HG03460 (cell line): ENCODE measurements around the gene L2HGDH.
"Not testable (repeated sequence)": the region's sequence is repeated elsewhere in the genome, so short reads cannot be mapped to it uniquely, and the experiment has no call there.

Experiments used
- ATAC-seq: cut with Tn5 transposase; IDR thresholded peaks from one replicate; pipeline ENCODE4 v1.9.1; 2021; ENCODE audit not compliant: unreplicated experiment

Gene L2HGDH

GRCh38 chr14:50311972-50312733, at the start of gene L2HGDH, which contains the start of gene DMAC2L:
Gene L2HGDH, minus strand, starts transcription at chr14:50312229. Its CDS starts 79 bp downstream, at chr14:50312150.
Gene DMAC2L, plus strand, starts transcription at chr14:50312324. Its CDS starts 9,164 bp downstream, at chr14:50321488.
- ATAC-seq = peak; percentile 92

- no peak for ATAC-seq
These were observed 48.8 kb upstream of the L2HGDH start for GRCh38 chr14:50360851-50361250.

DNA sequence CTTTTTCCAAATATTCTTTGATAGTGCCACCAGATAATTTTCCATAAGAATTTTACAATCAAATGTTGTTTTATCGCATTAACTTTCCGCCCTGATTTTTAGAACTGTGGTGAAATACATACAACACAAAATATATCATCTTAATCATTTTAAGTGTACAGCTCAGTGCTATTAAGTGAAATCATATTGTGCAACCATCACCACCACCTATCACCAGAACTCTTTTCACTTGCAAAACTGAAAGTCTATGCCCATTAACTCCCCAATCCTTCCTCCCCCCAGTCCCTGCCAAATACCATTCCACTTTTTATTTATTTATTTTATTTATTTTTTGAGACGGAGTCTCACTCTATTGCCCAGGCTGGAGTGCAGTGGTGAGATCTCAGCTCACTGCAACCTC, 48.1 kb upstream of the L2HGDH start:
- no peak for ATAC-seq

DNA sequence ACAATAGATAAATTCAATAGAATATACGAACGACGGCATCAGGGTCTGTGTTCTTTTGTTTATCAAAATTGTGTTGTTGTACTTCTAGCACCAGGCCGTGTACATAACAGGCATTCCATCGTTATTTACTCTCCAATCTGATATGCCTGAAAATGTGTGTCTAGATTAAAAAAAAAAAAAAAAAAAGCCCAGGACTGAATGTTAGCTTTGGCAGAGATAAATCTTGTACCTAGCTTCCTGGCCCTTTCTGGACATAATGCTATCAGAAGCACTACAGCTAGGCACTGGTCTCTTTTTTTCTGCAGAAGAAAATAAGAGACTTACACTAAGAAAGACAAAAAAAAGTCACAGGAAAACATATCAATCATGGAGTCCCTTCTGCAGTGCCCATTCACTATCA, 47.6 kb upstream of the L2HGDH start:
- no peak for ATAC-seq

- no peak for ATAC-seq
These were observed 45.8 kb upstream of the L2HGDH start for GRCh38 chr14:50357753-50358395.

DNA sequence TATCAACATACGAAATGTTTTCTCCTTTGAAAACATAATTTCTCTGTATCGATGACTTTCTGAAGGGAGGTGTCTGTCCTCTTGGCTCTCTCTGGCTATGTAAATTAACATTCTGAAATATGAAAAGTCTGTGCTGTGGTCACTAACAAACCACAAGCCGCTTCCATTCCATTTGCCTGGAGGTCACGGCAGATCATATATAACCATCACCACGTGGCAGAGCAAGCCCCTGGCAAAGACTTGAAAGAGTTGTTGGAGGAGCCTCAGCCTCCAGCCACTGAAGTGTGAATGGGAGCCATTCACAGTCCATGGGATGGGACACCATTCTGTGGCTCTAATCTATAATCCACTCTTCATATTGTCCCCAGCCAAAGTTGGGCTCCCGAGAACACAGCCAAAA, 45.1 kb upstream of the L2HGDH start:
- no peak for ATAC-seq

GRCh38 chr14:50356283-50356682, 44.3 kb upstream of the L2HGDH start:
- not testable (repeated sequence) for ATAC-seq

DNA sequence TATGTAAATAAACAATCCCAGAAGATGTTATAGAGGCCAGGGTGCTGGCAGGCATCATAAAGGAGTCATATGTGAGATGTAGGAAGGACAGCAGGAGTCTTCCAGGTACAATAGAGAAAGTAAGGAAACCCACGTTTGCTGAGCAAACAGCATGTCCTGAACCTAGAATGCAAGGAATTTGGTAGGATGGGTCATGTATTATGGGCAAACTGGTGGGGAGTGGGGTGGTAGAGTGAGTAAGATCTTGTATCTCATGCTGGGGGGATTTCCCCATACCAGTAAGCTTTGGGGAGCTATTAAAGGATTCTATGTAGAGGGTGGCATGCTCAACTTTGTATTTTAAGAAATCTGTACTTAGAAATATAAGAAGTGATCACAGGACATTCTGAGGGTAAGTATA, 43.7 kb upstream of the L2HGDH start:
- no peak for ATAC-seq

- ATAC-seq = no peak
These were observed 42.5 kb upstream of the L2HGDH start for GRCh38 chr14:50354527-50354926.

- ATAC-seq = no peak
These were observed 41.1 kb upstream of the L2HGDH start for GRCh38 chr14:50353126-50353525.

GRCh38 chr14:50352584-50352983, 40.6 kb upstream of the L2HGDH start:
- ATAC-seq = no peak

DNA sequence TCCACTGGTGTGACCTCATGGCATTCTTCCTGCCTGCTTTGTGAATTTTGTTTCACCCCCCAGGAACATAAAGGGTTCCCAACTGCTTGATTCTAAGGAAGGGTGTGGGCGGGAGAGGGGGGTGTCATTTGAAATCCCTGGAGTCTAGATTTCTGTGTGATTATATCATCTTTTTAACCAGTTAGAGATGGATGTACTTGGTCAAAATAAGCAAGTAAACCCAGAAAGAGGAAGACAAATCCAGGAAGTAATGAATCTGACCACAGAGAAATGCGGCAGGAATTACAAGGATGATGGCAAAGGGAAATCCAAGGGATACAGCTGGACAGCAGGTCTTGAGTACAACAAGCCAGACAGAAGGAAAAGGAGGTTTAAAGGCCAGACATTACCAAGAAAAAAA, 38.9 kb upstream of the L2HGDH start:
- ATAC-seq = no peak

DNA sequence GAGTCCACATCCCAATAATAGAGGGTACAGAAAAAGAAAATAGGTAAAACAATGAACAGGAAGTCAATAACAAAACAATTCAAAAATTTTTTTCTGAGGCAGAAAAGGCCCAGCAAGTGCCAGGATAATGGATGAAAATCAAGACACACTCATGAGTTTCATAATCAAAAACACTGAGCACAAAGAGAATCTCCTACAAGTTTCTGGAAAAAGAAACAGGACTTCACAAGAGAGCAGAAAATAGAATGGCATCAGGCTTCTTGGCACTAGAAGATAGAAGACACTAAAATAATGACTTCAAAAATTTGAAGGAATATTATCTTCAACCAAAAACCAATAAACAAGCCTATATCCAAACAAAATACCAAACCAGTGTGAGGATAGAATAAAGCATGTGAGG, 36.9 kb upstream of the L2HGDH start:
- ATAC-seq = no peak

GRCh38 chr14:50347521-50347920, 35.5 kb upstream of the L2HGDH start:
- ATAC-seq = no peak

DNA sequence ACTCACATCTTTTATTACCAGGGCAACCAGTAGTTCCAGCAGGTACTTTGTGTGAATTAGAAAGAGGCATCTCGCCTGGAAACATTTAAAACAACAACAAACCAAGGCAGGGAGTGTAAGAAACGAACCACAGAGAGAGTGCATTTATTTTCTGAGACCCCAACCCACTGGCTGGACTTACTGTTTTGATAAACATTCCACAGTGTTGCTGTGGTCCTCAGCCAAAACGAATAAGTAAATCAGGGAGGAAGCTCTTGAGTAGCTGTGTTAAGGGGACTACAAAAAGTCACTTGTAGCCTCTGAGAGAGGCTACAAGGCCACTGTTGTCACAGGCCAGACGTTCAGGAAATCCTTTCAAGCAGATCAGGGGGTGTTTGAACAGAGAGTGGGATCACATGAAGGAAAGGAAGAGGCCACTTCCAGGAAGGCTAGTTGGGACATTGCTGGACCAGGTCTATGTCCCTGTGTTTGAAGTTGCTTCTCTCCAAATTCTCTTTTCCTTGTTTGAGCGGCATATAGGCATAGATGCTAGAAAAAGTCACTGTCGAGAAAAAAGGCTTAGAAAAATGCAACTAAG, 33.9 kb upstream of the L2HGDH start:
- no peak for ATAC-seq

DNA sequence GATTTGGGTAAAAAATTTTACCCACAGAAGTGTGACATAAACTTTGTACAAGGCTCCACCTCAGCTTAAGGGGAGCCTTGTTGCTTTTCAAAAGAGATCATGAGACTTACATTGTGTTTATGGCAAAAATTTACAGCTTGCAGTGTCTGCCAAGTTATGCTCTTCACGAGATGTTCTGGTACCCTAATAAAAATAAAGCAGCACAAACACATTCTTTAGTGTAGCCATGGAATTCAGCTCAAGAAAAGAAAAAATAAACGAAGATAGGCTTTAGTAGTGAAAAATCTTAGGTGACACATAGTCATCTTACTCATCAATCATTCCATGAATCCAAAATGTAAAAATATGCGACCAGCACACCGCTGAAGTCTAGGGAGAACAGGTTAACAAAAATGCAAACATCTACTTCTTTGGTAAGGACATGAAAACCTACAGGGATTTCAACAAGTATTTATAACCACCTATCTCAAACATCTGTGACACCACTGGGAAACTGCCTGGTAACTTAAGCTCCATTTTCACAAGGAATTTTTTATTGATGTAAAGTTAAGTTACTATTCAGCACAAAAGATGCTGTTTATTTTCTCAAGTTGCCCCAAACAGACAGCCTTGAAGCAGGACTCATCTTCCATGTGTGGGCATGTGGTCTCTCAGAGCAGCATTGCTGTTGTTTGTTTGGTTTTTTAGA, 33.0 kb upstream of the L2HGDH start:
- ATAC-seq = no peak

GRCh38 chr14:50344116-50344775, 32.2 kb upstream of the L2HGDH start:
- peak; percentile 77 for ATAC-seq

DNA sequence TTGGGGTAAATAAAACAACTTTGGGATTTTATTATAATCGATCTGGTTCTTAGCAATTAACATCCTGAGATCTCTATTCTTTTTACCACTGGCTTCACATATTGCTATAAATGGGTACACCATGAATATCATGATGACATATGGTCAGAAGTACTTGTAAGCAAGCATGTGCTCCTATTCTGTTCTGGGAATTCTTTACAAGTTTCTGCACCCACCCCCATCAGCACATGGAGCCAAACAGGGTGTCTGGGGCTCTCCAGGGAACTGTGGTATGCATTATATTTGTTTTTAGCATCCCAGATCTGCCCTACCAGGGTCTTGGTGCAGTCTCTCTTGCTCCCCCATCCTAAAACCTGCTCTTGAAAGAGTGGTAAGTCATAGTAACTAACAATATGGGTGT, 31.4 kb upstream of the L2HGDH start:
- ATAC-seq = no peak

DNA sequence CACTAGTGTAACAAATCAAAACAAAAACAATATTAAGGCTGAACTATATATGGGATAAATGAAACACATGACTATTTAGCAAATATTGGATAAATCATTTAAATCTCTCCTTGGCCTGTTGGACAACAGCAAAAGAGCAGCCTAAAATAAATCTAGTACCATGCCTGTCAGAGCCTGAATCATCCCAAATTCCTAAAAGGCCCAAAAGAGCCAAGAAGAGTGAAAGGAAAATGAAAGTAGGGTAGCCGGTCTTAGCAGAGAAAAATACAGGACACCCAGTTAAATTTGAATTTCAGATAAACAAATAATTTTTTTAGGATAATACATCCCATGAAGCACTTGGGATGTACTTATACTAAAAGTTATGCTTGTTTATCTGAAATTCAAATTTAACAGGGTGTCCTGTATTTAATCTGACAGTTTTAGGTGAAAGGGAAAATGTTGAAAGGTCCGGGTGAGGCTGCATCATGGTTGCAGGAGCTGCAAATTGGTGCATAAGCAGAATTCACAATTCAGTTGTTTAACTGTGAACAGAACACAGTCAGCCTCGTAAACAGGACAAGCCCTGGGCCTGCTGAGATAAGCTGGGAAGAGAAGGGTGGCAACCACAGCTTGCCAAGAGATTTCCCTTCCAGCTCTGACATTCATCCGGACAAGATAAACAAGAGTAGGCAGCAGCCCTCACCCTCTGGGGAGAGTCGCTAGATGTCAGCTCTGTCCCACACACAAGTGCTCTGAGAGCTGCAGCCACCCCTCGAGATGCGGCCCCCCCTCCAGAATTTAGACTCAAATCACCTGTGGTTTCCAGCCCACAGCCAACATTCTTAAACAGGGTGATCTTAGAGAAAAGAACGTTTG, 30.4 kb upstream of the L2HGDH start:
- ATAC-seq = peak; percentile 72

DNA sequence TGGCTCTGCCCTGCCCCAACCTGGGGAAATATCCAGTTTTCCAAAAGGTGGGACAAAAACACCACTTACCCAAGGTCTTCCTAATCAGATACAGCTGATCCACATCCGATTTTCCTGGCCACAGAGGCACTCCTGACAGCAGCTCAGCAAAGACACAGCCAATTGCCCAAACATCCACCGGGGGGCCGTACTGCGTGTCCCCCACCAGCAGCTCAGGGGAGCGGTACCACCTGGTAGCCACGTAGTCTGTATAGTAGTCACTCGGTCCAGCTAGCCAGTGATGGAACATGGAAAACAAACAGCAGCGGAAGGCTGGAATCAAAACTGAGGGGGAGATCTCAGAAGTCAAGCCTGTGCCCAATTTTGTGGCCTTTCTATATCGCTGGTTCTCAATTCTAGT, 28.9 kb upstream of the L2HGDH start:
- no peak for ATAC-seq
